ENCODE data around the gene MRTFA.

DNA sequence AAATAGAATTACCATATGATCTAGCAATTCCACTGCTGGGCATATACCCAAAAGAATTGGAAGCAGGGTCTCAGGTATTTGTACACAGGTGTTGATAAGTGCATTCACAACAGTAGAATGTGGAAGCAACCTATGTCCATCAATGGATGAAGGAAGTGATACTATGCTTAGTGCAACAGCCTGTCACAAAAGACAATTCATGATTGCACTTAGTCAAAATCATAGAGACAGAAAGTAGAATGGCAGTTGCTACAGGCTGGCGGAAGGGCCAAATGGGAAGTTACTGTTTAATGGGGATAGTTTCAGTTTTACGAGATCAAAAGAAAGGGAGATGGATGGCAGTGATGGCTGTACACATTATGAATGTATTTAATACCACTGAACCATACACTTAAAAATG is 224.1 kb downstream of the MRTFA start:
- TF ChIP-seq, protein P1, sequence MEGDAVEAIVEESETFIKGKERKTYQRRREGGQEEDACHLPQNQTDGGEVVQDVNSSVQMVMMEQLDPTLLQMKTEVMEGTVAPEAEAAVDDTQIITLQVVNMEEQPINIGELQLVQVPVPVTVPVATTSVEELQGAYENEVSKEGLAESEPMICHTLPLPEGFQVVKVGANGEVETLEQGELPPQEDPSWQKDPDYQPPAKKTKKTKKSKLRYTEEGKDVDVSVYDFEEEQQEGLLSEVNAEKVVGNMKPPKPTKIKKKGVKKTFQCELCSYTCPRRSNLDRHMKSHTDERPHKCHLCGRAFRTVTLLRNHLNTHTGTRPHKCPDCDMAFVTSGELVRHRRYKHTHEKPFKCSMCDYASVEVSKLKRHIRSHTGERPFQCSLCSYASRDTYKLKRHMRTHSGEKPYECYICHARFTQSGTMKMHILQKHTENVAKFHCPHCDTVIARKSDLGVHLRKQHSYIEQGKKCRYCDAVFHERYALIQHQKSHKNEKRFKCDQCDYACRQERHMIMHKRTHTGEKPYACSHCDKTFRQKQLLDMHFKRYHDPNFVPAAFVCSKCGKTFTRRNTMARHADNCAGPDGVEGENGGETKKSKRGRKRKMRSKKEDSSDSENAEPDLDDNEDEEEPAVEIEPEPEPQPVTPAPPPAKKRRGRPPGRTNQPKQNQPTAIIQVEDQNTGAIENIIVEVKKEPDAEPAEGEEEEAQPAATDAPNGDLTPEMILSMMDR (IDR thresholded peaks at IDR 0.05) = no peak
- TF ChIP-seq POLR2A (IDR thresholded peaks at IDR 0.05) = no peak

All from right lobe of liver (tissue), 4 donors.